WTC11 (cell line): ENCODE results near the gene SEMA3D. TPM values are rescaled to one million over a fixed set of nuclear protein-coding genes. Genes with fewer than 3 reads are reported as not detected.

Source experiments
- ATAC-seq: fragments of 200-7000 bp; cut with Tn5 transposase; 2 replicates; pipeline ENCODE4 v1.10.0; 2021; ENCODE audit warnings: mild to moderate bottlenecking, moderate library complexity
- CTCF ChIA-PET: fragments of 300-600 bp; sonication (Branson Sonifier 250); formaldehyde crosslinking; loops from one replicate; lab custom pipeline; 2021; ENCODE audit warnings: antibody characterized with exemption; lab: Charles Lee
- POLR2A ChIA-PET: fragments of 350-600 bp; sonication (Branson Sonifier 250); formaldehyde crosslinking; loops from one replicate; lab custom pipeline; 2021; ENCODE audit warnings: antibody characterized with exemption; lab: Charles Lee
- DNase-seq: peaks from one replicate; pipeline ENCODE4 v3.0.0; 2021; ENCODE audit warnings: low spot score
- H3K27ac Mint-ChIP-seq: 2 replicates; pipeline ENCODE4 v1.8.0; 2021; ENCODE audit warnings: mixed read lengths
- H3K27me3 Mint-ChIP-seq: 2 replicates; pipeline ENCODE4 v1.8.0; 2021; ENCODE audit warnings: low read depth, mild to moderate bottlenecking, moderate library complexity, mixed read lengths
- H3K36me3 Mint-ChIP-seq: 2 replicates; pipeline ENCODE4 v1.8.0; 2021; ENCODE audit warnings: mixed read lengths
- H3K4me1 Mint-ChIP-seq: 2 replicates; pipeline ENCODE4 v1.8.0; 2022; ENCODE audit warnings: mixed read lengths
- H3K4me3 Mint-ChIP-seq: 2 replicates; pipeline ENCODE4 v1.8.0; 2021; ENCODE audit warnings: mild to moderate bottlenecking, moderate library complexity, mixed read lengths
- H3K9me3 Mint-ChIP-seq: 2 replicates; pipeline ENCODE4 v1.8.0; 2021; ENCODE audit warnings: mixed read lengths
- AFF4 ChIP-seq: sonication (generic); formaldehyde crosslinking; IDR thresholded peaks from 2 replicates; pipeline ENCODE4 v1.8.1; 2023; ENCODE audit warnings: mild to moderate bottlenecking, missing genetic modification reagents, borderline replicate concordance
- CBFB ChIP-seq: sonication (generic); formaldehyde crosslinking; IDR thresholded peaks from 2 replicates; pipeline ENCODE4 v1.8.1; 2022; ENCODE audit warnings: mild to moderate bottlenecking, low read depth, missing genetic modification reagents
- ERG ChIP-seq: fragments of 250-450 bp; sonication (Bioruptor Pico); IDR thresholded peaks from 2 replicates; pipeline ENCODE4 v1.8.0; 2021; ENCODE audit warnings: mild to moderate bottlenecking
- ESRRA ChIP-seq: sonication (generic); formaldehyde crosslinking; IDR thresholded peaks from 2 replicates; pipeline ENCODE4 v1.8.1; 2022; ENCODE audit warnings: mild to moderate bottlenecking, missing genetic modification reagents, borderline replicate concordance
- FOXP4 ChIP-seq: sonication (generic); formaldehyde crosslinking; IDR thresholded peaks from 2 replicates; pipeline ENCODE4 v1.8.0; 2022; ENCODE audit warnings: mild to moderate bottlenecking, missing genetic modification reagents
- GABPB1 ChIP-seq: sonication (generic); formaldehyde crosslinking; IDR thresholded peaks from 2 replicates; pipeline ENCODE4 v1.8.1; 2023; ENCODE audit warnings: mild to moderate bottlenecking, missing genetic modification reagents
- HMGA2 ChIP-seq: fragments of 250-450 bp; sonication (Bioruptor Pico); IDR thresholded peaks from 2 replicates; pipeline ENCODE4 v1.4.0; 2021; ENCODE audit warnings: mild to moderate bottlenecking, moderate library complexity
- MXD4 ChIP-seq: fragments of 250-450 bp; sonication (Bioruptor Pico); IDR thresholded peaks from 2 replicates; pipeline ENCODE4 v1.8.0; 2021; ENCODE audit warnings: mild to moderate bottlenecking, moderate library complexity, borderline replicate concordance
- NFYB ChIP-seq: sonication (generic); formaldehyde crosslinking; conservative IDR thresholded peaks from 2 replicates; pipeline ENCODE4 v1.8.0; 2022; ENCODE audit warnings: low read depth, missing genetic modification reagents
- SMAD3 ChIP-seq: sonication (generic); formaldehyde crosslinking; IDR thresholded peaks from 2 replicates; pipeline ENCODE4 v1.8.0; 2022; ENCODE audit warnings: missing genetic modification reagents, mild to moderate bottlenecking, borderline replicate concordance
- TEAD1 ChIP-seq: sonication (generic); formaldehyde crosslinking; IDR thresholded peaks from 2 replicates; pipeline ENCODE4 v1.8.0; 2022; ENCODE audit warnings: mild to moderate bottlenecking, missing genetic modification reagents
- ZNF263 ChIP-seq: sonication (generic); formaldehyde crosslinking; IDR thresholded peaks from 2 replicates; pipeline ENCODE4 v1.8.1; 2022; ENCODE audit warnings: low read depth, mild to moderate bottlenecking, moderate library complexity, missing genetic modification reagents
- ZNF396 ChIP-seq: fragments of 250-450 bp; sonication (Bioruptor Pico); IDR thresholded peaks from 2 replicates; pipeline ENCODE4 v1.8.0; 2021; ENCODE audit warnings: mild to moderate bottlenecking, moderate library complexity, borderline replicate concordance
- ZNF532 ChIP-seq: fragments of 250-450 bp; sonication (Bioruptor Pico); IDR thresholded peaks from 2 replicates; pipeline ENCODE4 v1.9.0; 2021; ENCODE audit warnings: mild to moderate bottlenecking, borderline replicate concordance
- ZSCAN18 ChIP-seq: fragments of 250-450 bp; sonication (Bioruptor Pico); IDR thresholded peaks from 2 replicates; pipeline ENCODE4 v2.1.2; 2022; ENCODE audit warnings: mild to moderate bottlenecking, moderate library complexity
- total RNA-seq: library from RNA; stranded (reverse); gene quantifications from 3 replicates; pipeline ENCODE4 v1.2.3, GENCODE V29; 2021
- TF ChIP-seq, protein P1 (sequence below): sonication (generic); formaldehyde crosslinking; IDR thresholded peaks from 2 replicates; pipeline ENCODE4 v1.8.0; 2023; ENCODE audit warnings: missing genetic modification reagents
- TF ChIP-seq, protein P2 (sequence below): sonication (generic); formaldehyde crosslinking; IDR thresholded peaks from 2 replicates; pipeline ENCODE4 v1.8.1; 2023; ENCODE audit warnings: mild to moderate bottlenecking, missing genetic modification reagents, moderate library complexity
- TF ChIP-seq, protein P3 (sequence below): sonication (generic); formaldehyde crosslinking; IDR thresholded peaks from 2 replicates; pipeline ENCODE4 v1.8.1; 2022; ENCODE audit warnings: missing genetic modification reagents, borderline replicate concordance

The SEMA3D gene
- total RNA-seq, 1 experiment from 2014 or later = 3.8 TPM

GRCh38 chr7:84998665-84999064 lies 188.2 kb downstream of the SEMA3D start:
- no peak overlapping the region for H3K4me3 Mint-ChIP-seq
- ATAC-seq (peak; percentile 68), DNase-seq (no peak)
- ChIA-PET POLR2A (no interaction called here), CTCF (no interaction called here)
- peaks cover 7% of the 10 kb centered on the region for H3K9me3 Mint-ChIP-seq
- no peaks in the 10 kb centered on the region for H3K27me3 Mint-ChIP-seq
- peaks cover 49% of the 10 kb centered on the region for H3K4me1 Mint-ChIP-seq
- H3K27ac Mint-ChIP-seq = no peak overlapping the region
- TF ChIP-seq TEAD1 (CRISPR knock-in tag) (no peak), CBFB (CRISPR knock-in tag) (no peak), NFYB (CRISPR knock-in tag) (no peak)
- TF ChIP-seq, protein P1, sequence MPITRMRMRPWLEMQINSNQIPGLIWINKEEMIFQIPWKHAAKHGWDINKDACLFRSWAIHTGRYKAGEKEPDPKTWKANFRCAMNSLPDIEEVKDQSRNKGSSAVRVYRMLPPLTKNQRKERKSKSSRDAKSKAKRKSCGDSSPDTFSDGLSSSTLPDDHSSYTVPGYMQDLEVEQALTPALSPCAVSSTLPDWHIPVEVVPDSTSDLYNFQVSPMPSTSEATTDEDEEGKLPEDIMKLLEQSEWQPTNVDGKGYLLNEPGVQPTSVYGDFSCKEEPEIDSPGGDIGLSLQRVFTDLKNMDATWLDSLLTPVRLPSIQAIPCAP (CRISPR knock-in tag) = no peak
- peaks cover 6% of the 10 kb centered on the region for H3K36me3 Mint-ChIP-seq

GRCh38 chr7:84997626-84998025 lies 189.2 kb downstream of the SEMA3D start:
- H3K27me3 Mint-ChIP-seq = no peaks in the 10 kb centered on the region
- no peak overlapping the region for H3K27ac Mint-ChIP-seq
- ATAC-seq = no peak
- DNase-seq = no peak
- H3K4me3 Mint-ChIP-seq = no peak overlapping the region
- H3K4me1 Mint-ChIP-seq = peaks cover 48% of the 10 kb centered on the region
- ChIA-PET CTCF (no interaction called here), POLR2A (no interaction called here)
- H3K9me3 Mint-ChIP-seq = peaks cover 7% of the 10 kb centered on the region
- H3K36me3 Mint-ChIP-seq = peaks cover 7% of the 10 kb centered on the region
- TF ChIP-seq ZNF532 (CRISPR knock-in tag) = no peak
- no peak for TF ChIP-seq ERG (CRISPR knock-in tag)
- TF ChIP-seq, protein P2, sequence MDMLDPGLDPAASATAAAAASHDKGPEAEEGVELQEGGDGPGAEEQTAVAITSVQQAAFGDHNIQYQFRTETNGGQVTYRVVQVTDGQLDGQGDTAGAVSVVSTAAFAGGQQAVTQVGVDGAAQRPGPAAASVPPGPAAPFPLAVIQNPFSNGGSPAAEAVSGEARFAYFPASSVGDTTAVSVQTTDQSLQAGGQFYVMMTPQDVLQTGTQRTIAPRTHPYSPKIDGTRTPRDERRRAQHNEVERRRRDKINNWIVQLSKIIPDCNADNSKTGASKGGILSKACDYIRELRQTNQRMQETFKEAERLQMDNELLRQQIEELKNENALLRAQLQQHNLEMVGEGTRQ (CRISPR knock-in tag) = no peak
- no peak for TF ChIP-seq NFYB (CRISPR knock-in tag)
- no peak for TF ChIP-seq GABPB1 (CRISPR knock-in tag)
- no peak for TF ChIP-seq MXD4 (CRISPR knock-in tag)
- no peak for TF ChIP-seq HMGA2 (CRISPR knock-in tag)
- TF ChIP-seq, protein P3, sequence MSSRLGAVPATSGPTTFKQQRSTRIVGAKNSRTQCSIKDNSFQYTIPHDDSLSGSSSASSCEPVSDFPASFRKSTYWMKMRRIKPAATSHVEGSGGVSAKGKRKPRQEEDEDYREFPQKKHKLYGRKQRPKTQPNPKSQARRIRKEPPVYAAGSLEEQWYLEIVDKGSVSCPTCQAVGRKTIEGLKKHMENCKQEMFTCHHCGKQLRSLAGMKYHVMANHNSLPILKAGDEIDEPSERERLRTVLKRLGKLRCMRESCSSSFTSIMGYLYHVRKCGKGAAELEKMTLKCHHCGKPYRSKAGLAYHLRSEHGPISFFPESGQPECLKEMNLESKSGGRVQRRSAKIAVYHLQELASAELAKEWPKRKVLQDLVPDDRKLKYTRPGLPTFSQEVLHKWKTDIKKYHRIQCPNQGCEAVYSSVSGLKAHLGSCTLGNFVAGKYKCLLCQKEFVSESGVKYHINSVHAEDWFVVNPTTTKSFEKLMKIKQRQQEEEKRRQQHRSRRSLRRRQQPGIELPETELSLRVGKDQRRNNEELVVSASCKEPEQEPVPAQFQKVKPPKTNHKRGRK = no peak
- TF ChIP-seq ZNF263 (CRISPR knock-in tag) = no peak
- TF ChIP-seq FOXP4 (CRISPR knock-in tag) = no peak
- TF ChIP-seq ESRRA (CRISPR knock-in tag) = no peak
- TF ChIP-seq AFF4 (CRISPR knock-in tag) = no peak
- TF ChIP-seq ZNF396 (CRISPR knock-in tag) = no peak
- no peak for TF ChIP-seq SMAD3 (CRISPR knock-in tag)
- TF ChIP-seq ZSCAN18 = no peak
